Prostate gland (tissue), 2 donors: ENCODE data around the gene C17orf107. TPM values are rescaled to one million over a fixed set of nuclear protein-coding genes. Genes with fewer than 3 reads are reported as not detected.
"Not testable (repeated sequence)": the region's sequence is repeated elsewhere in the genome, so short reads cannot be mapped to it uniquely, and the experiment has no call there.

Experiments
- DNase-seq: peaks from one replicate; pipeline ENCODE4 v3.0.0-alpha.2; 2019; ENCODE audit warnings: low spot score
- H3K27ac ChIP-seq, 2 donors: fragments of 200-600 bp; sonication (generic); 2 replicates each; pipeline ENCODE4 v1.5.1; 2017 to 2019
- H3K27me3 ChIP-seq: fragments of 200-600 bp; sonication (generic); replicated peaks from 2 replicates; pipeline ENCODE4 v1.5.1; 2019; ENCODE audit not compliant: insufficient read depth
- H3K36me3 ChIP-seq, 2 donors: fragments of 200-600 bp; sonication (generic); 1 replicate in 1 of 2; 2 replicates in 1 of 2; pipeline versions ENCODE4 v1.5.1 to v1.8.1; 2017 to 2019
- H3K4me1 ChIP-seq: fragments of 200-600 bp; sonication (generic); replicated peaks from 2 replicates; pipeline ENCODE4 v1.5.1; 2019
- H3K4me3 ChIP-seq, 2 donors: fragments of 200-600 bp; sonication (generic); 2 replicates each; pipeline ENCODE4 v1.5.1; 2017 to 2019
- H3K9me3 ChIP-seq: fragments of 200-600 bp; sonication (generic); 2 replicates; pipeline ENCODE4 v1.5.1; 2017
- CTCF ChIP-seq, 4 experiments: fragments of 200-600 bp in 2 of 4; fragments of 450-650 bp in 2 of 4; sonication (generic) in 2 of 4; IDR thresholded peaks; 1 replicate in 3 of 4; 2 replicates in 1 of 4; pipeline ENCODE4 v1.5.1; 2016 to 2019; ENCODE audit warnings: antibody characterized with exemption in 4 of 4, mild to moderate bottlenecking in 2 of 4, moderate library complexity in 2 of 4
- POLR2A ChIP-seq: fragments of 450-650 bp; IDR thresholded peaks from one replicate; pipeline ENCODE4 v1.6.1; 2016; ENCODE audit warnings: antibody characterized with exemption, mild to moderate bottlenecking
- POLR2AphosphoS5 ChIP-seq: sonication (generic); formaldehyde crosslinking; IDR thresholded peaks from one replicate; pipeline ENCODE4 v1.6.1; 2017; ENCODE audit warnings: antibody characterized with exemption
- WGBS: methylation state at CpG from one replicate; pipeline ENCODE4 v1.1.5; 2018; 5-methylcytosine and 5-hydroxymethylcytosine counted together
- intact Hi-C: fragments of 100-400 bp; cut with DNase I; formaldehyde crosslinking; loops from one replicate; pipeline ENCODE4 v1.14.2; 2022
- total RNA-seq, 2 donors: library from RNA; depleted of rRNA; stranded (reverse); fragments of >200 nt; gene quantifications; one replicate each; pipeline ENCODE4 v1.1.0, GENCODE V29; 2016

Gene C17orf107
- total RNA-seq, 2 donors from 2014 or later: 2.4 to 15.4 TPM

GRCh38 chr17:4920351-4921048, 21.2 kb downstream of the C17orf107 start:
- Histone ChIP-seq H3K27ac (no peak overlapping the region), H3K36me3 (no peaks in the 10 kb centered on the region), H3K9me3 (no peaks in the 10 kb centered on the region), H3K27me3 (no peaks in the 10 kb centered on the region), H3K4me3 (no peak overlapping the region), H3K4me1 (no peaks in the 10 kb centered on the region)
- 81% methylated on average over 10 of the region's 10 CpGs for WGBS
- DNase-seq: no peak
- TF ChIP-seq CTCF (IDR thresholded peaks at IDR 0.05) (no peak), POLR2AphosphoS5 (no peak), POLR2A (no peak)
- intact Hi-C loops: no loop called here

GRCh38 chr17:4921320-4921719, 22.0 kb downstream of the C17orf107 start:
- no peak for DNase-seq
- intact Hi-C loops: no loop called here
- Histone ChIP-seq H3K4me3 (no peak overlapping the region), H3K4me1 (no peaks in the 10 kb centered on the region), H3K36me3 (no peaks in the 10 kb centered on the region), H3K27me3 (no peaks in the 10 kb centered on the region), H3K9me3 (no peaks in the 10 kb centered on the region), H3K27ac (no peak overlapping the region)
- WGBS: 87% methylated on average over 4 of the region's 4 CpGs
- no peak for TF ChIP-seq CTCF (IDR thresholded peaks at IDR 0.05)
- TF ChIP-seq POLR2A: no peak
- no peak for TF ChIP-seq POLR2AphosphoS5

- H3K36me3 ChIP-seq, H3K27me3 ChIP-seq, H3K4me1 ChIP-seq, intact Hi-C loops, H3K4me3 ChIP-seq, H3K27ac ChIP-seq, H3K9me3 ChIP-seq, DNase-seq: not testable (repeated sequence)
- 84% methylated on average over 24 of the region's 24 CpGs for WGBS
These were observed 27.4 kb downstream of the C17orf107 start for GRCh38 chr17:4926577-4927335.

- Histone ChIP-seq H3K27me3 (no peaks in the 10 kb centered on the region), H3K9me3 (no peaks in the 10 kb centered on the region), H3K4me3 (no peak overlapping the region), H3K36me3 (no peaks in the 10 kb centered on the region), H3K4me1 (no peaks in the 10 kb centered on the region), H3K27ac (no peak overlapping the region)
- WGBS: 94% methylated on average over 18 of the region's 18 CpGs
- no peak for TF ChIP-seq POLR2A
- no peak for TF ChIP-seq POLR2AphosphoS5
- TF ChIP-seq CTCF (IDR thresholded peaks at IDR 0.05): no peak
- no peak for DNase-seq
- intact Hi-C loops: no loop called here
These were observed 29.5 kb downstream of the C17orf107 start for GRCh38 chr17:4928881-4929280.

- Histone ChIP-seq H3K9me3 (no peaks in the 10 kb centered on the region), H3K27me3 (no peaks in the 10 kb centered on the region), H3K4me1 (peaks cover 5% of the 10 kb centered on the region), H3K27ac (no peak within 1 kb of the TSS), H3K4me3 (no peak within 1 kb of the TSS), H3K36me3 (no peaks in the 10 kb centered on the region)
- intact Hi-C loops: no loop called here
- TF ChIP-seq POLR2A (no peak), CTCF (IDR thresholded peaks at IDR 0.05) (no peak), POLR2AphosphoS5 (no peak)
- WGBS: 85% methylated on average over 14 of the region's 14 CpGs
- DNase-seq: no peak
These were observed 32.6 kb downstream of the C17orf107 start, which contains the start of gene GP1BA for GRCh38 chr17:4931963-4932362. Gene GP1BA, plus strand, starts transcription at chr17:4932277. Its CDS starts 328 bp downstream, at chr17:4932605.
